ENCODE data around the gene OCA2.
"Not testable (repeated sequence)": the region's sequence is repeated elsewhere in the genome, so short reads cannot be mapped to it uniquely, and the experiment has no call there.

OCA2 gene

DNA sequence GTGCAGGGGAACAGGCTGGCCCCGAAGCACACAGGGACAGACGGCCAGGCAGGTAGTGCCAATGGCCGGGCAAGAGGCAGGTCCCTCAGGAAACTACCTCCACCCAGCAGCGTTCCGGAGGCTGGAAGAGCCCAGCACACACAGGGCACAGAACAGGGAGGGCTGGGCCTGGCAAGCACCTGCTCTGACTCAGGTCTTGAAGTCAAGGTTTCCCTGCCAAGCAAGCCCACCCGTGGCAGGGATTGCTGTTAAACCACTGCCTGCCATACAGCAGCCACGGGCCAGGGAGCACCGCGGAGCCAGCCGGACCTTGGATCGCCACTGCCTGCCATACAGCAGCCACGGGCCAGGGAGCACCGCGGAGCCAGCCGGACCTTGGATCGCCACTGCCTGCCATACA is 22.5 kb upstream of the OCA2 start:
- in situ Hi-C loops (cut with HindIII; ENCODE audit: low sequenced_read_pairs) = not testable (repeated sequence)

DNA sequence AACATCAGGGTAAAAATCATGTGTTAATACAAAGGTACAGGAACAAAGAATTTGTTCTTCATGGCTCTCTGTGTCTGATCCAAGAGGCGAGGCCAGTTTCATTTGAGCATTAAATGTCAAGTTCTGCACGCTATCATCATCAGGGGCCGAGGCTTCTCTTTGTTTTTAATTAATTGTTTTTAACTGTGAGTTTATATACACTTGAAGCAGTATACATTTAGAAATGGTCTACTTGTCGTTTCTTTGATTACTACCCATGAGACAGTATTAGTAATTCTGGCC is 21.2 kb upstream of the OCA2 start:
- in situ Hi-C loops (cut with HindIII; ENCODE audit: low sequenced_read_pairs) = no loop called here

DNA sequence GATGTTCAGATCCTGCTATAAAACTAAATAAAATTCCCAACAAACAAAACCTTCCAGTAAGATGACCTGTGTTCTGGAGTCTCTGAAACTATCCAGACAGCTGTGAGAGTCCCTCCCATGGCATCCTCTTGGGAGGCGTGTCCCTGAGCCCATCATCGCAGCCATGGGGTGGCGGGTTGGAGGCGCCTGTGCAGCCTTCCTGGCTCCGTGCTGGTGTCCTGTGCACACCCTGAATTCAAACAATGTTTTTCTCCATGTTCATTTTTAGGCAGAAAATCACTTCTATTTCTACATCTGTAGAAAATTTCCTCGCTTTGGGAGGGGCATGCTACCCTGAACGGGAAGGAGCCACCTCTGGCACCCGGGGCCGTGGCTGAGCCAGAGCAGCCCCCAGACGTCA is 19.4 kb upstream of the OCA2 start:
- in situ Hi-C loops (cut with HindIII; ENCODE audit: low sequenced_read_pairs) = no loop called here

GRCh38 chr15:28118083-28118482 is 19.0 kb upstream of the OCA2 start:
- in situ Hi-C loops (cut with HindIII; ENCODE audit: low sequenced_read_pairs) = no loop called here

- in situ Hi-C loops (cut with HindIII; ENCODE audit: low sequenced_read_pairs) = no loop called here
Measured at GRCh38 chr15:28117432-28117990, 18.4 kb upstream of the OCA2 start.

- in situ Hi-C loops (cut with HindIII; ENCODE audit: low sequenced_read_pairs) = no loop called here
Measured at GRCh38 chr15:28116521-28117431, 17.7 kb upstream of the OCA2 start.

DNA sequence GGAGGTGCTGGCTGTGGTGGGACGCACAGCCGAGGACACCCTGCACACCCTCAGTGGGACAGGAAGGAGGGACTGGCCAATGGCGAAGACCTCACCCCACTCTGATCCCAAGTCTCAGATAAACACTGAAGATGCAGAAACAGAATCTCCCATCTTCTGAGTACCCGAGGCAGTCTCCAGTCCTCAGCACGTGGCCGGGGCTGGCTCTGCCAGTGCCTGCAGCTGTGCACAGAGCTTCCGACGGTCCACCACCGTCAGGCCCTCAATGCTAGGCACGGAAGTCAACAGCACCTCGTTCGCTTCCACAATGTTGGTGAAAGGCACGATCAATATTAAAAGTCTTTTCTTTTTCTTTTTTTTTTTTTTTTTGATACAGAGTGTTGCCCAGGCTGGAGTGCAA is 16.8 kb upstream of the OCA2 start:
- in situ Hi-C loops (cut with HindIII; ENCODE audit: low sequenced_read_pairs) = no loop called here

- in situ Hi-C loops (cut with HindIII; ENCODE audit: low sequenced_read_pairs) = no loop called here
Measured at GRCh38 chr15:28114721-28115622, 15.9 kb upstream of the OCA2 start.

- in situ Hi-C loops (cut with HindIII; ENCODE audit: low sequenced_read_pairs) = no loop called here
Measured at GRCh38 chr15:28114114-28114455, 15.0 kb upstream of the OCA2 start.

- in situ Hi-C loops (cut with HindIII; ENCODE audit: low sequenced_read_pairs) = no loop called here
Measured at GRCh38 chr15:28113394-28114113, 14.4 kb upstream of the OCA2 start.

DNA sequence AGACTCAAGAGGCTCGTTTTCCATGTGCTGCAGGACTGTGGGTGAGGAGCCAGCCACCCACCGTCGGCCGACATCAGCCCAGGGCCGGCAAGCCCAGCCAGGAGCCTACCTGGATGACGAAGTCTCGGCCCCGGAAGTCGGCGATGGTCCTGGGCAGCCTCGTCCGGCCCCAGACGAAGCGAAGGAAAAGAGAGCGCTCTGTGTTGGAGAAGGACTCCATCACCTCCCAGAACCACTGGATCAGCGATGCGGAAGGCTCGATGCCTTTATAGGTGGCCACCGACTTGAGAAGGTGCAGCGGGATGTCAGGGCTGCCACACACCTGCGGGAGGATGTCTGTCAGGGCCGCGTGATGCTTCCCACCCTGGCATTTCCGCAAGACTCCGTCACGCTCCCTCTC is 13.8 kb upstream of the OCA2 start:
- in situ Hi-C loops (cut with HindIII; ENCODE audit: low sequenced_read_pairs) = no loop called here

DNA sequence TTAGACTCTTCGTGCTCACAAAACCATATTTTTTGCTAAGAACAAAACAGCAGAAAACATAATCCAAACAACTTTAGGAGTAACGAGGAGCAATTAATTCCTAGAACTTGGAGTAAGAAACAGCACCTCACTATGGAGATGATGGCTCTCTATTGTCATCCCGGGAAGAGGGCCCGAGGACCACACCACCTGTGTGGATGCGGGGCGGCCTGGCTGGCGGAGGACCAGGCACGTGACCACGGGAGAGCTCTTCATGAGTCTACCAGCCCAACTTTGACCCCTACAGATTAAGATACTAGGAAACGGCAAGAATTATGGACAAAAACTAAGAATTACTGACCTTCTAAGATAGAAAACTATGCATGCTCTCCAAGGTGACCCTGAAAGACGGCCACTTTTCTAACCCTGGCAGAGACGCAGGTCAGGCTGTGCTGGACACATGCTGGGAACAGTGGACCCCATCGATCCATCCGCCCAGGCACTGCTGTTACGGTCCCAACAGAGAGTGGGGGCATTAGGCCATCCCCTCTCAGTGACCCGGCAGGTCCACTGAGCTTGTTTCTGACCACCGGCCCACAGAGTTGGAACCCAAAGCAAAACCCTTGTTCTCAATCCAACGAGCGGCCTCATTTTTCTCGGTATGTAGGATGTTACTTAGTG is 13.1 kb upstream of the OCA2 start:
- in situ Hi-C loops (cut with HindIII; ENCODE audit: low sequenced_read_pairs) = no loop called here

GRCh38 chr15:28111543-28111942 is 12.4 kb upstream of the OCA2 start:
- in situ Hi-C loops (cut with HindIII; ENCODE audit: low sequenced_read_pairs) = no loop called here

- in situ Hi-C loops (cut with HindIII; ENCODE audit: low sequenced_read_pairs) = no loop called here
Measured at GRCh38 chr15:28110481-28110881, 11.4 kb upstream of the OCA2 start.

DNA sequence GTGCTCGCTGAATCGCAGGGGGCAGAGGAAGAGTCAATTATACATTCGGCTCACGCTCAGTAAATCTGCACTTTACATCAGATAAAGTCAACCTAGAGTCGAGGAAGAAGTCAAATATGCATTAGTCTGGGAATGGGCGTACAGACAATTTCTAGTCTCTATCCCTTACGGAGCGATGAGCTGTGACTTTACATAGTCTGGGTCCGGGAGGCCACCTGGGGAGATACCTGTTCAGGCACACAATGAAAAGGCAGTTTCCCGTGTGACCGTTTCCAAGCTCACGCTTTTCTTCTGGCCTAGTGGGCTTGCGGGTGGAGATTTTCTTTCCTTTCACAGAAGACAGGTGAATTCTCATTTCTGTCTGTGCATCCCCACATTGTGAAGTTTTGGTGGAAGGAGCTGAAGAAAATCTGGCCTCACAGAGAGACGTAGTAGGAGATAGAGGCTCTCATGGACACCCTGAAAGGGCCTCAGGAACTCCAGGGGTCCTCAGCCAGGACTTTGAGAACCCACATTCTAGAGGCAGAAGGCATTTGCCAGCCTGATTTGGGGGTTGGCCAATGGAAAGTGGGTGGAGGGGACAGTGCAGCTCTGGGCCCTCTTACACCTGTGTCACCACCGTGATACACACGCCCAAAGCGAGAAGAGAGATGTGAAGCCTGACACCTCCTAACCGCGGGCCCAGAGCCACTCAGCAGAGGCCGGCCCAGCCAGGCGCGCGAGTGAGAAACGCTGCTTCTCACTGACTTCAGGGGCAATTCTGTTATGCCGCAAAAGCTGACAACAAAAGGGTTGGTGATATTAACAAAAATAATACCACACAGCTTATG is 10.7 kb upstream of the OCA2 start:
- in situ Hi-C loops (cut with HindIII; ENCODE audit: low sequenced_read_pairs) = no loop called here

- in situ Hi-C loops (cut with HindIII; ENCODE audit: low sequenced_read_pairs) = no loop called here
Measured at GRCh38 chr15:28107904-28108275, 8.8 kb upstream of the OCA2 start.

GRCh38 chr15:28107111-28107903 is 8.2 kb upstream of the OCA2 start:
- in situ Hi-C loops (cut with HindIII; ENCODE audit: low sequenced_read_pairs) = no loop called here

DNA sequence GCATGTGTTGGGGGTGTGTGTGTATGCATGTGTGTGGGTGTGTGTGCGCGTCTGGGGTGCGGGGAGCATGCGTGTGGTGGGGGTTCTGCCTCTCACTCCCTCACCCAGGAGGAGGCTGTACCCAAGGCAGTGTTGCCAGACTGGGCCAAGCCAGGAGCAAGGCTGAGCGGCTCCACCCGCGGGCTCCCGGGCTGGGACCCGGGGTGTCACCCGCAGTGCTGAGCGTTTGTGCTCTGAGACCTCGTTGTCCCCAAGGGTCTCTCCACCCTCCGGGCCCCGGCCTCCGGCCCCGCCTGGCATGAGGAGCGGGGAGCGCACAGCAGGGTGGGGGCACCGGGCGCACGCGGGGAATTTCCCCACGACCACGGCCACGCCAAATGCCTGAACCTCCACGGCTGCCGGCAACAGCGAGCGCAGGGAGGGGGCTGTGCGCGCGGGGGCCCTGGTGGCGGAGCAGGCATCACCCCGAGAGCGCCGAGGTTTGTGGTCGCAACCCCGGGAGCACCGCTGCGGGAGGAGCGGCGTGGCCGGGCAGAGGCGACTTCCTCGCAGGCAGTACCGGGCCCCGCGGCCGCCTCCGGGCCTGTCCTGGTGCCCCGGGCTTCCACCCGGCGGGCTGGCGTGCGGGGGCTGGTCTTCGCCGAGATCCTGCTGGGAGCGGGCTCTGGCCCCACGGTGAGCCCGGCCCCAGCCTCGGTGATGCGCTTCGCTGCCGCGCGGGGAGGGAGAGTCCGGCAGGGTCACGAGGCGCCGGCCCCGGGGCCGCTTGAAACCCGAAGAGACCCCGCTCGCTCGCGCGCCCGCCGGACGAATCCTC is 7.4 kb upstream of the OCA2 start:
- in situ Hi-C loops (cut with HindIII; ENCODE audit: low sequenced_read_pairs) = no loop called here

Measured in DLD1 (cell line).